HG03521 (cell line): ENCODE data around the gene MCRIP1.
"Not testable (repeated sequence)": the region's sequence is repeated elsewhere in the genome, so short reads cannot be mapped to it uniquely, and the experiment has no call there.

ENCODE experiments used
- ATAC-seq: cut with Tn5 transposase; IDR thresholded peaks from one replicate; pipeline ENCODE4 v1.9.1; 2021; ENCODE audit warnings: mild to moderate bottlenecking, moderate library complexity; ENCODE audit not compliant: unreplicated experiment

The MCRIP1 gene

GRCh38 chr17:81841866-81842265 lies 8.8 kb upstream of the MCRIP1 start:
- ATAC-seq = no peak

- no peak for ATAC-seq
Measured at GRCh38 chr17:81840826-81841778, 8.0 kb upstream of the MCRIP1 start.

GRCh38 chr17:81840059-81840458 lies 7.0 kb upstream of the MCRIP1 start:
- not testable (repeated sequence) for ATAC-seq

- ATAC-seq = no peak
Measured at GRCh38 chr17:81839301-81839700, 6.2 kb upstream of the MCRIP1 start.

- ATAC-seq = no peak
Measured at GRCh38 chr17:81838753-81839255, 5.7 kb upstream of the MCRIP1 start.

GRCh38 chr17:81837641-81838040 lies 4.5 kb upstream of the MCRIP1 start:
- no peak for ATAC-seq

- ATAC-seq = no peak
Measured at GRCh38 chr17:81834831-81835267, 1.8 kb upstream of the MCRIP1 start, which contains the start of gene PPP1R27. Gene PPP1R27, minus strand, starts transcription at chr17:81835050. Its CDS starts 97 bp downstream, at chr17:81834953.

GRCh38 chr17:81833921-81834830 lies 1.1 kb upstream of the MCRIP1 start:
- no peak for ATAC-seq

- peak; percentile 70 for ATAC-seq
Measured at GRCh38 chr17:81832608-81833159, 407 bp downstream of the MCRIP1 start.

GRCh38 chr17:81831957-81832607 lies 1.0 kb downstream of the MCRIP1 start:
- ATAC-seq = peak; percentile 4

GRCh38 chr17:81831563-81831956 lies 1.5 kb downstream of the MCRIP1 start:
- no peak for ATAC-seq

GRCh38 chr17:81829858-81830257 lies 3.2 kb downstream of the MCRIP1 start:
- ATAC-seq = no peak

GRCh38 chr17:81828656-81829055 lies 4.4 kb downstream of the MCRIP1 start:
- no peak for ATAC-seq

GRCh38 chr17:81825841-81826466 lies 7.1 kb downstream of the MCRIP1 start:
- no peak for ATAC-seq

GRCh38 chr17:81824595-81824994 lies 8.5 kb downstream of the MCRIP1 start:
- ATAC-seq = no peak

- ATAC-seq = no peak
Measured at GRCh38 chr17:81823820-81824550, 9.1 kb downstream of the MCRIP1 start.

GRCh38 chr17:81822996-81823819 lies 9.9 kb downstream of the MCRIP1 start:
- no peak for ATAC-seq

GRCh38 chr17:81822312-81822637 lies 10.8 kb downstream of the MCRIP1 start:
- ATAC-seq = no peak
